ENCODE results near the gene HIVEP1. TPM values are rescaled to one million over a fixed set of nuclear protein-coding genes. Genes with fewer than 3 reads are reported as not detected.

HIVEP1 gene
- total RNA-seq, 1 experiment from 2014 or later: 8.3 TPM

DNA sequence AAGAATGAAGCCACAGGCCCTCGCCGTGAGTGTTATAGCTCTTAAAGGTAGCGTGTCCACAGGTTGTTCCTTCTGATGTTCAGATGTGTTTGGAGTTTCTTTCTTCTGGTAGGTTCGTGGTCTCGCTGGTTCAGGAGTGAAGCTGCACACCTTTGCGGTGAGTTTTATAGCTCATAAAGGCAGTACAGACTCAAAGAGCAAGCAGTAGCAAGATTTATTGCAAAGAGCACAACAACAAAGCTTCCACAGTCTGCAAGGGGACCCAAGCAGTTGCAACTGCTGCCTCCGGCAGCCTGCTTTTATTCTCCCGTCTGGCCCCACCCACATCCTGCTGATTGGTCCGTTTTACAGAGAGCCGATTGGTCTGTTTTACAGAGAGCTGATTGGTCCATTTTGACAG is 5.2 kb downstream of the HIVEP1 start:
- DNase-seq (ENCODE audit: low read depth): no peak

DNA sequence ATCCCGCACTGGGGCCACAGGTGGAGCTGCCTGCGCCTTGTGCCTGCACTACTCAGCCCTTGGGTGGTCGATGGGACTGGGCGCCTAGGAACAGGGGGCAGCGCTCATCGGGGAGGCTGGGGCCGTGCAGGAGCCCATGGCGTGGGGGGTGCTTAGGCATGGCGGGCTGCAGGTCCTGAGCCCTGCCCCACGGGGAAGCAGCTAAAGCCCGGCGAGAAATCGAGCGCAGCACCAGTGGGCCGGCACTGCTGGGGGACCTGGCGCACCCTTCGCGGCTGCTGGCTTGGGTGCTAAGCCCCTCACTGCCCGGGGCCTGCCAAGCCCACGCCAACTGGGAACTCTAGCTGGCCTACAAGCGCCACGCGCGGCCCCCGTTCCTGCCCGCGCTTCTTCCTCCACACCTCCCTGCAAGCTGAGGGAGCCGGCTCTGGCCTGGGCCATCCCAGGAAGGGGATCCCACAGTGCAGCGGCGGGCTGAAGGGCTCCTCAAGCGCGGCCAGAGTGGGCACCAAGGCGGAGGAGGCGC is 5.8 kb downstream of the HIVEP1 start:
- no peak for DNase-seq (ENCODE audit: low read depth)

DNA sequence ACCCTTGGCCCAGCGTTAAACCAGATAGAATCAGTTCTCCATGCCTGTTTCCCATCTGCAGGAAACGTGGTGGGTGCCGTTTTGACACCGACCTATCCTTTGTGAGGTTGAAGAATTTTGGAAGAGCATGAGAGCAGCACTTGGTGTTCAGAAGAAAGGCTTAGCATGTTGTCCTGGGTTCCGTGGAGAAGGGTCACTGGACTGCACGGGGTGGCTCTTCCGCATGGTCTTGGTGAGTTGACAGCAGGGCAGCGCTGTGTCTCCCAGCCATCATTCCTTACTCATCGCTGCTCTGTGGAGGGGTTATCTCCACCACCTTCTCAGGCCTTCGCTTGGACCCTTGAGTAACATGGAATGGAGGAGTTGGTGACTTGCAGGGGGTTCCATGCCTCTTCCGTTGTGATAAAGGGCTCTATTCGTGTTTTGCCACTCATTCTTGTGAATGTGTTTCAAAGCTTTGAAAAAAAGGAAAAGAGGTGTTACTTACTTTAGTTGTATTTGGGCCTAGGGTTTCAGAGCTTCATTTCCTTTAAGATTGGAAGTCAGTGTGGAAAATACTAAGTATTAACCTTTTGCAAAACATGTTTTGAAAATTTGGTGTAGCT is 8.2 kb downstream of the HIVEP1 start:
- no peak for DNase-seq (ENCODE audit: low read depth)

DNA sequence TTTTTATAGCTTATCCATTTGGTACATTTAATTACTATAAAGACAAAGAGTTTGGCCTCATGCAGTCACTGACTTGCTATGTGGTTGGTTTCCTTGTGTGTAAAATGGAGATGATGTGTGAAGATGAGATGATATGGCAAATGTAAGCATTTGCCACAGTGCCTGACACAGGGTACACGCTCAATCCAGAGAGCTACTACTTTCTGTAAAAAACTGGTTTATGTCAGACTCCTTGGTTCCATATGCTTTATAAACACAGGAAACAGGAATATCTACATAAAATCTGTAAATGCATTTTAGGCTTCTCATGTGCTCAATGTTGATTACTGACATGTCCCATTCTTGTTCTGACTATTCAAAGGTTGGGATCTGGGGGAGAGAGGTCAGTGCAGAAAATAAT is 10.4 kb downstream of the HIVEP1 start:
- no peak for DNase-seq (ENCODE audit: low read depth)

DNA sequence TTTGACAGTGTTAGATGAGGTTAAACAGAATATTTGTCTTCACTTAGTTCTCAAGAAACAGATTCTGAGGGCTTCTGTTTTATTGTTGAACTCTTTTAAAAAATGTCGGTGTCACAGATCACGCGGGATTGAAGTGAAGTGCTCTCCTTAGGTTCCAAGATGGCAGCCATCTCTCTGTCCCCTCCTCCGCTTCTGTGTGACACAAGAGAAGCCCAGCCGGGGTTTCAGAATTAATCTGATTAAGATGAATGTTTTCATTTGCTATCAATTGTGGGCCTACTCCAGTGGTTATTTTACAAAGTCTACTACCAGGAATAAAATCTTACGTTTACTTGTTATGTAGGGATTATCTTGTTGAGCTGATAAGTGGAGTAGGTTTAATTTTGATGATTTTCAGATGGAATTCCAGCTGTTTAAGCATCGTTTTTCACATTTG is 10.9 kb downstream of the HIVEP1 start:
- DNase-seq (ENCODE audit: low read depth): no peak

DNA sequence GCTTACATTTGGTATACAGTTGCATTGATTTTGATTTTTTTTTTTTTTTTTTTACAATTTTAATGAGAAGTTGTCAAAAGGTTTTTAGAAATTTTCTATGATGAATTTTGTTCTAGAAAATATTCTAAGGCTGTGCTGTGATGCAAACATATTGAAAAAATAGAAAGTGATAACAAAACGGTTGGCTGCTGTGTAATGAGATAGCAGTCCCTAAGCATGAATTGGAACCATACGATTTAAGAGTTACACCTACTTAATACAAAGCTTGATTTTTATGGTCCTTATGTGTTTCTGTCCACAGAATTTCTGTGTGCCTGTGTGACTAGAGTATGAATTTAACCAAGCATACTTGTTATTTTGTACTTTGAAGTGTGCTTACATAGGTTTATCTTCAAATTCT is 12.1 kb downstream of the HIVEP1 start:
- no peak for DNase-seq (ENCODE audit: low read depth)

DNA sequence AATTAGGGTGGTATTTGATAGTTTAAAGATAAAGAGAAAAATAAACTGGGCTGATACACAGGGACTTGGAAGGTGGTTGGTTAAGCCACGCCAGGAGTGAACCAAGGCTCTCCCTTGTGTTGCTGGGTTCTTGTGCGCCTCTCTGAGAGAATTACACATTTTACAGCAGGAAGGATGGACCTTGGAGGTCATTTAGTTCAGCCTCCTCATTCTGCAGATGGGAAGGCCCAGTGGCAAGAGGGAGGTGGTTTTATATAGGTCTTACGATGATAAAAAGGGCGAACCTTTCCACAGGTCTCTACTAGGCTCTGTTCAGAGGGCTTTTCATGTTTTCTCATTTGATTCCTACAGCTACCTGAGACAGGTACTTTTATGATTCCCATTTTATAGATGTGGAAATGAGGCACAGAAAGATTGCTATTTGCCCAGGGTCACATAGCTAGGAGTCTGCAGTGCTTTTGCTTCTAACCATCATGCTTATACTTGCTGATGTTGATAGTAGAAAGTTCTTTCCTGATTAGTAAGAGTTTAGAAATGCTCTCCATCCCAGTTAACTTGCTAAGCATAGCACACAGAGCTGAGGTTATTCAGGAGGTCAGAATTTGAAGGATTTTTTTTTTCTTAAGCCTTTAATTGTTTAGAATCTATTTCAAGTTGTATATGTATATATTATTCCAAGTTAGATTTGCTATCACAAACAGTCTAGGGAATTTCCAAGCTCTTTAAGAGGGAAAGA is 12.8 kb downstream of the HIVEP1 start:
- no peak for DNase-seq (ENCODE audit: low read depth)

DNA sequence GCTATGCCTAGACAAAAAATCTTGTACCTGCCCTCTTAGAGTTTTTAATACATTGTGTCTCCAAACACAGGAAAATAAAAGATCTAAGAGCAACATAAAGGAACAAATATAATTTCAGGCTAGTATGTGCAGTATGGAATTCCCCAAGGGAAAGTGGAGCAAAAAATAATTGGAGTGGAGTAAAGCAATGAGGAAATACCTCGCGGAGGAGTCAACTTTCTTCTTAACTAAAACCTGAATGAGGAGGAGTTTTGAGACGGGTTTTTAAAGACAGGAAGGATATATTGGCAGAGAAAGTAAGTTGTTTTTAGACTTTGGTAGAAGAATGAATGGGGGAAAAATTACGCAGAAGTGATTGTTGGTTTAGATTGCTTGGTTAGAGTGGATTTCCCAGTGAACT is 14.0 kb downstream of the HIVEP1 start:
- no peak for DNase-seq (ENCODE audit: low read depth)

DNA sequence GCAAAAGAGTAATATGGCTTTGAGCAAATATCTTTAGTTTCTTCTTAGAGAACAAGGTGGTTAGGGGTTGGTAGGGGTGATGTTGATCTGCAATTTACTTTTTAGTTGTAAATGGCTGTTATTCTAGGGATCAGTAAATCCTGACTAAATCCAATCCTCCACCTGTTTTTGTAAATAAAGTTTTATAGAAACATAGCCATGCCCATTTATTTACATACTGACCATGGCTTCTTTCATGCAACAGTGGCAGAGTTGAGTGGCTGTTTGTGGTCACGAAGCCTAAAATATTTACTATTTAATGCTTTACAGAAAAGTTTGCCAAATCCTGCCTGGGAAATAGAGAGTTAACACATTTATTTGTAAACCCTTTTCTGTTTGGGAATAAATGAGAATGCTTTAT is 14.7 kb downstream of the HIVEP1 start:
- DNase-seq (ENCODE audit: low read depth): no peak

DNA sequence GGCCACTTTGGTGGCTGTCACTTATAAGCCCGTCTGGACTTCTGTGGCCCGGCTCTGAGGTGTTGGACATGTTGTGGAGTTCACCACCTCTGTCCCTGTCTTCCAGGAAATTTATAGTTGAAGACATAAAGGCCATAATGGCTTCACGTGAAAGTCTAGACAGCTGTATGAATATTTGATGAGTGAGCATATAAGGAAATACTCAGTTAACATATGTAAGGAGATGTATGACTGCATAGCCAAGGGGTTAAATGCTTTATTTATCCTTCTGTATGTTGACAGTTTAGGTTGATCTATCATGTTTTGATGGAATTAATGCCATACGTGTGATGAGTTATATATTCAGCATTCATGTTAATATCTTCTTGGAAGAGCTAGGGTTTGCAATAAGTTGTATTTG is 16.1 kb downstream of the HIVEP1 start:
- DNase-seq (ENCODE audit: low read depth): no peak

DNA sequence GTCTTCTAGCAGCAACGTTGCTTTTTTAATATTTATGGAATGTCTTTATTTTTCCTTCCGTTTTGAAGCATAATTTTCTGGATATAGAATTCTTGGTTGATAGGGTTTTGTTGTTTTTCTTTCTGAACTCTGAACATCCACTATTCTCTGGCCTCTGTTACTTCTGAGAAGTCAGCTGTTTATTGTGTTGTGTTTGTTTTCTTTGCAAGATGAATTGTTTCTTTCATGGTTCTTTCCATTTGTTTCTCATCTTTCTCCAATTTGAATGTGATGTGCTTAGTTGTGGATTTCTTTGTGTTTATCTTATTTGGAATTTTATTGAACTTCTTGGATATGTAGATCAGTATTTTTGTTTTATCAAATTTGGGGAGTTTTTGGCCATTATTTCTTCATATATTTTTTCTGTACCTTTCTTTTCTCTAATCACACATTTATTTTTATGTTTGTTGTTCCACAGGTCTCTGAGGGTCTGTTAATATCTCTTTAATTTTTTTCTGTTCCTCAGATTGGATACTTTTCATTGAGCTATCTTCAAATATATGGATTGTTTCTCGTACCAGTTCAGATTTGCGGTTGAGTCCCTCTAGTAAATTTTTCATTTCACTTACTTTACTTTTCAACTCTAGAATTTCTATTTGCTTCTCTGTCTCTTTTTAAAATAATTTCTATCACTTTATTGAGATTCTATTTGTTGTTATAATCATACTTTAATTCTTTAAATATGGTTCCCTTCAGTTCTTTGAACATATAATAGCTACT is 18.0 kb downstream of the HIVEP1 start:
- no peak for DNase-seq (ENCODE audit: low read depth)

DNA sequence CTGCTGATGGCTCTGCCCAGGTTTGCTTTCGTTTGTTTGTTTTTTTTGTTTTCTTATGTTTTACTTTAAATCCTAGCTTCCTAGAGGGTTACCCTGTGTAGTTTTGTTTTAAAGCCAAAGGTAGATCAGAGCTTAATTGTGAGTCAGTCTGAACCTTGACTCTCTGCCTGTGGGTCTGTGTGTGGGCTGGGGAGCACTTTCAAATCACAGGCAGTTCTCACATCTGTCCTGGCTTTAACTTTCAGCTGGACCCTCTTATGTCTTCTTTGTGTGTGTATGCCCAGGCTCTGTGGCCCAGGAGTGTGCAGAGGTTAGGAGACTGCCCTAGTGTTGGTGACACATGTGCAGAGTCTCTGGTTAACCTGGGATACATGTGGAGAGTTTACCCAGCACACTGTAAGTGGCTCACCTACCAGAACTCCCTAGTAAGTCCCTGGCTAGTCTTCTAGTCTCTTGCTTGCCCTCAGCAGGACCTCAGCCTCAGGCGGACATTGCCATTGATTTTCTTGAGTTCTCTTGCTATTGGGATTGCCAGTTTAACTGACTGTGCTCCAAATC is 19.0 kb downstream of the HIVEP1 start:
- no peak for DNase-seq (ENCODE audit: low read depth)

DNA sequence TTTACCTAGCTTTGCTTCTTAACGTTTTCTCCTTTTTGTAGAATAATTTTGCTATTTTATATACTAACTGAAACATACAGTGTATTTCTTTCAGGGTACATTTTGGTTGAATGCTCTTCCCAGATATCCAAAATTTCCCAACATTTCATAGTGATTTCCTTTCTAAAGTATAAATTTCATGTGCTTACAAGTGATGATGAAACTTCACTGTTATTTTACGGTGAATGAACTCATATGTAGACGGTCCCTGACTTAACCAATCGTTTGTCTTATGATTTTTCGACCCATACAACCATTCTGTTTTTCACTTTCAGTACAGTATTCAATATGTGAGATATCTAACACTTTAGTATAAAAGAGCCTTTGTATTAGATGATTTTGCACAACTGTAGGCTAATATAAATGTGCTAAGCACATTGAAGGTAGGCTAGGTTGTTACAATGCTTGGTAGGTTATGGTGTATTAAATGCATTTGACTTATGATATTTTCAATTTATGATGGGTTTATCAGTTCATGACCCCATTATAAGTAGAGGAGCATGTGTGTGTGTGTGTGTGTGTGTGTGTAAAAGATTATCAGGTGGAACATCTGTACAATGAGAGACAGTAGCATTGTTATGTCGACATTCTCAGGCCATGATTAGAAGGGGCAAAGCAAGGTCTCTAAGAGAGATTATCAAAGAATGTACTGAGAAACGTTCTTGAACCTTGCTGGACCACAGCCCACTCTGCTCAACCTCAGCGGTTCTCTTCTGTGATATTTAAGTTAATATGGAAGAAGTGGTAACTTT is 20.9 kb downstream of the HIVEP1 start:
- DNase-seq (ENCODE audit: low read depth): no peak

DNA sequence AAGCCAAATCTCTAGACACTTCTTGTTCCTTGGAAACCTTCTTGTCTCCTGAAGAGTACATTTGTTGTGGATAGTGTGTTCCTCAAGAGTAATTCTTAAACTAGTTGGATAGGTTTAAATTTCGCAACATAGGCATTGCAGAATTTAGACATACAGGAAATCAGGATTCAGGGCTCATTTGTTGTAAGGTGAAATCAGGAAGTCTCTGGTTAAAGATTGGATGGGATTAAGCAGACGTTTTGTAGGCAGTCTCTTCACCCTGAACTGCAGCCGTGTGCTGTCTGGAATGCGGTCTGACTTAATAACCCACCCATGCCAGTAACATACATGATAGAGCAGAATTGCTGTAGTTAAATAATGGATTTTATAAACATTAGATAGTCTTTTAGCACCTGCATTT is 21.7 kb downstream of the HIVEP1 start:
- no peak for DNase-seq (ENCODE audit: low read depth)

DNA sequence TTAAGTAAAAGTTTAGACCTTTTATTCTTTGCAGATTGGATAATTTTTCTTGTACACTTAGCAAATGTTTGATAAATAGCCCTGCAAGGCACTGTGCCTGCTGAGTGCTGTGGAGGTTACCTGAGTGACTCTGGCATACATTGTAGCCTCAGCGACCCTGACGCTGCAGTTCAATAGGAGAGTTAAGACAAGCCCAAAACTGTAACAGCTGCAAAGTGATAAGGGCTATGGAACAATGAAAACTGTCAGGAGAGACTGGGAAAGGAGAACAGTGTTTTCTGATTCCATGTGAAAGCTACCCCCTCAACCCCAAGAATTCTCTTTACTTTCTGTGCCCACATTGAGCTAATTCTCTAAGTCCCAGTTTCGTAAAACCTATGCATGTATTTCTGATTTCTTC is 22.2 kb downstream of the HIVEP1 start:
- DNase-seq (ENCODE audit: low read depth): no peak

DNA sequence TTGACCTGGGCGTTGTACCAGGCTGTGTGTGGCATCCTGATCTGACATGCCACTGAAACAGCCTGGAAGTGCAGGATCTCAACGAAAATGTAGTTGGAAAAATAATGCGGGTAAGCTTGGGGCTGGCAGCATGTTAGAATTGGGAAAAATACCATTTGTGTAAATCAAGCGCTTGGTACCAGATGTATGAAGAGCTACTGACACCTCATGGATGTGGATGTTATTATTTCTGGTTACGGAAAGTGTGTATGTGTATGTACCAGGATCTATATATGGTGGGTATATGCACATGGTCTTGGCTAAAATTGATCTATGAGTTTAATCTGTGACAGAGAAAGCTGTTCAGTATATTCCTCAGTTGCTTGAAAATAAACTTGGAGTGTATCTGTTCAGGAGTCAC is 22.7 kb downstream of the HIVEP1 start:
- DNase-seq (ENCODE audit: low read depth): no peak

DNA sequence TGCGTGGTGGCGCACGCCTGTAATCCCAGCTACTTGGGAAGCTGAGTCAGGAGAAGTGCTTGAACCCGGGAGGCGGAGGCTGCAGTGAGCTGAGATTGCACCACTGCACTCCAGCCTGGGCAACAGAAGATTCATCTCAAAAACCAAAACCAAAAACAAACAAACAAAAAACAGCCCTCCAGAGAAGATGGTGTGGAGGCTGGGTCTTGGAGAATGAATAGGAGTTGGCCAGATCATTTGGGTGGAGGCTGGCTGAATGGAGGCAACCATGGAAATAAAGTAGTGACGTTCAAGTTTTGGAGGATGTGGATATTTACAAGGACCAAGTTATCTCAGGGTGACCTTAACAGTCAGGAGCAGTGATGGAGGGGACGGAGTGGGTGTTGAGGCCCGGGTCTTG is 24.7 kb downstream of the HIVEP1 start:
- no peak for DNase-seq (ENCODE audit: low read depth)

DNA sequence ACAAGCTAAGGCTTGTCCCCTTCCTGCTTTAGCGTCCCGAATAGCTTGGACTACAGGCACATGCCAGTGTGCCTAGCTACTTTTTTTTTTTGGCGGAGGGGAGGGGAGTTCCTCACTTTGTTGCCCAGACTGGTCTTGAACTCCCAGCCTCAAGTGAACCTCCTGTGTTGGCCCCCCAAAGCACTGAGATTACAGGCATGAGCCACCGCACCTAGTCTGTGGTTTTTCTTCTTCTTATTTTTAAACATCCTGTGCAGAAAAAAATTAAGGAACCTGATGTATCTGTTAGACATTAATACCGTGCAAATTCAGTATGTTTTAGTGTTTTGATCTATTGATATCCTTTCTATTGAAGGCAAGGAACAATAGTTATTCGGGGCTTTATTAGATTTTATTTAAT is 25.7 kb downstream of the HIVEP1 start:
- no peak for DNase-seq (ENCODE audit: low read depth)

DNA sequence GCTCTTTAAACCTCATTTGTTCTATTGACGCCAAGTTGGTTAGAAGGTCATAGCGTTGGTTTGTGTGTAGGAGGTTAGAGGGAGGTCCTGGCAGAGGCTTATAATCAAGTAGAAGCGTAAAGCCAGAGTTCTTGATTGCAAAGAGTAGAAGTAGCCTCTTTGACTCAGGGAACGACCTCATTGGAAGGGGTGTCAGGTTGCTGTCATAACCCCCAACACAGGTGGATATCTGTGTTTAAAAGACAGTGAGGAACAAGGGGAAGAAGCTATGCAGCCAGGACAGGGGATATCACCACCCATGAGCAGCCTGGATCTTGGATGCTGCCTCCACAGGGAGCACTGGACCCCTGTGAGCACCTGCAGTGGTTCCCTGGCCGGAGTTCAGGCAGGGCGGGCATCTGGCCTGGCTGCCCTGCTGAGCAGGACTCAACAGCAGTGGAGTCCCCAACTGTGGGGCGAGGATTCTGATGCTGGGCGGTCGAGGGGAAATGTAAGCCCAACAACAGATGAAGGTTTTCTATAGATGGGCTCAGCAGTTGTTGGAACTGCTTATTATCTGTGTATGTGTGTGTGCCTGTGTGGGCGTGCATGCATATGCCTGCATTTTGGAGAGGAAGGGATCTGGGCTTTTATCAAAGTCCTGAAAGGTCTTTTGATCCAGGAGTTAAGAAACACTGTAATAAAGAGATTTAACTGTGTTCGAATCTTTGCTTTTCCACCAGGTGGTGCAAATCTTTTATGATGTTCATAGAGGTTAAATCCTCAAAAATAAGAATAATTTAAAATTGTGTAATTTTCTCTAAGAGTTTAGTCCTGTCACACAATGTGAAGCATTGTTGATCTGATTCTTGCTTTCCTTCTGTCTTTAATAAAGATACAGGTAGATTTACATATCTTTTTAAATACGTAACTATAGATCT is 27.7 kb downstream of the HIVEP1 start:
- no peak for DNase-seq (ENCODE audit: low read depth)

DNA sequence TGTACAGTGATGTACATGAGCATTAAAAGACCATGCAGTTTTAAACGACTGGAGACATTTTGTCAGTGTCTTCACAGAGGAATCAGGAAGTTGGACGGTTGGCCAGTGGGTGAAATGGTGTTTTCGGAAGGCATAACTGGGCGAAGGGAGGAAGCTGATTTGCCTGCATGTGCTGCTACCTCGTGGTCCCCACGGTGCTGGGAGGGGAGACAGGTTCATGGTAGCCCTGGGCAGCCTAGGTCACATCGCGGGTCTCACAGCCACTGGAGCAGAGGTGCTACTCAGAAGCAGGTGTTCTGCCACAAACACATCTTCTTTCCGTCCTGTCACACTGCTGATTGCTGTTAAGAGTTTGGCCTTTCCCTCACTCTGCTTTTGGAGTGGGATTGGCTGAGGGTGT is 35.2 kb downstream of the HIVEP1 start:
- no peak for DNase-seq (ENCODE audit: low read depth)
